Activated CD4-positive, alpha-beta T cell treated with anti-CD3 and anti-CD28 coated beads, Interleukin-2, amount 50 U/mL, for 24 hours (primary cell): ENCODE measurements around the gene ARHGEF12.

Experiments
- DNase-seq, 2 donors: peaks; one replicate each; pipeline ENCODE4 v3.0.0-alpha.2; 2020; ENCODE audit warnings: low read depth in 1 of 2, low spot score in 1 of 2

The ARHGEF12 gene

DNA sequence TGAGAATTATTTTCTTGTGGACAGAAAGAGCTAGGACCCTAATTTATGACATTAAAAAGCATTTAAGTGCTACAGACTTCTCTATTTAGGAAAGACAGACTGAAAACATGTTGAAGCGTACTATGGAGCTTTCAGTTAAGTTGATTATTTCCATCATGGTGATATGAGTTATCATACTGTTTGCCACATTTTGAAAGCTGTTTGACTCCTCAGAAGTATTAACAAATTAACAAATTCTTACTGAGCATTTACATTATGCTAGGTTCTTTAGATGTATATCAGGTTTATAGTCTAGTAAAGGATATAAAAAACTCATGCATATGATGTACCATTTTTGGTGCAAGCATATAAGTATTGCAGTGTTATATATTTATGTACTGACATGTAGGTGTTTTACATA, 50.1 kb downstream of the ARHGEF12 start:
- DNase-seq: no peak

DNA sequence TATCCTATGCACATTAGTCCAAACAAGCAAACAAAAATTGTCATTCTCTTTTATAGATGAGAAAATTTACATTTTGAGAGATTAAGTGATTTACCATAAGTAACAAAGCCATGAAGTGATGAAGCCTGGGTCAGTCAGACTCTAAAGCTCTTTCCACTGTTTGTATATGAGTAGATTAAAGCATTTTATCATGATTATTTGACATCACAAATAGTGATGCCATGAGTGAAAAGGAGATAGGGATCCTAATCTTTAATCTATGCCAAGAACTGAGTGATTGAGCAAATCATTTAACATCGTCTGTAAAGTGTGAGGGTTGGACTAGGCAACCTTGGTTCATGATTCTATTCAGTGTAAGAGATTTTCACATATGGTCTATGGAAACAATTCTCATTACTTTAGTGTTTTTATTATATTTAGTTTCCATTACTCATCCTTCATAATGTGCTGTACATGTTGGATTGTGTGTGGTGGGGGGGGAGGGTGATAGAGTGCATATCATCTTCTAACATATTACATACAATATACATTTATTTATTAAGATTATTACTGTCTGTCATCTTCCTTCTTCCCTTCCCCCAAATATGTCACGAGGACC, 50.7 kb downstream of the ARHGEF12 start:
- DNase-seq: no peak

DNA sequence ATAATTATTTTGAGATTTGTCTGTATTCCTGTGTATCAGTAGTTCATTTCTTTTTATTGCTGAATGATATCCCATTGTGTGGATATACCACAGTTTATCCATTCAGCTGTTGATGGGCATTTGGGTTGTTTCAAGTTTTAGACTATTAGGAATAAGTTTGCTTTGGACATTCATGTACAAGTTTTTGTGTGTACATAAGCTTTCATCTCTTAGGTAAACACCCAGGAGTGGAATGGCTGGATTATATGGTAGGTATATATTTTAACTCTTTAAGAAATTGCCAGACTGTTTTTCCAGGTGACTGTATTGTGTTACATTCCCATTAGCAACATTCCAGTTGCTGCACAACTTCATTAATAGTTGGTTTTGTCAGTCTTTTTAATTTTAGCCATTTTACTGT, 52.0 kb downstream of the ARHGEF12 start:
- DNase-seq: no peak

DNA sequence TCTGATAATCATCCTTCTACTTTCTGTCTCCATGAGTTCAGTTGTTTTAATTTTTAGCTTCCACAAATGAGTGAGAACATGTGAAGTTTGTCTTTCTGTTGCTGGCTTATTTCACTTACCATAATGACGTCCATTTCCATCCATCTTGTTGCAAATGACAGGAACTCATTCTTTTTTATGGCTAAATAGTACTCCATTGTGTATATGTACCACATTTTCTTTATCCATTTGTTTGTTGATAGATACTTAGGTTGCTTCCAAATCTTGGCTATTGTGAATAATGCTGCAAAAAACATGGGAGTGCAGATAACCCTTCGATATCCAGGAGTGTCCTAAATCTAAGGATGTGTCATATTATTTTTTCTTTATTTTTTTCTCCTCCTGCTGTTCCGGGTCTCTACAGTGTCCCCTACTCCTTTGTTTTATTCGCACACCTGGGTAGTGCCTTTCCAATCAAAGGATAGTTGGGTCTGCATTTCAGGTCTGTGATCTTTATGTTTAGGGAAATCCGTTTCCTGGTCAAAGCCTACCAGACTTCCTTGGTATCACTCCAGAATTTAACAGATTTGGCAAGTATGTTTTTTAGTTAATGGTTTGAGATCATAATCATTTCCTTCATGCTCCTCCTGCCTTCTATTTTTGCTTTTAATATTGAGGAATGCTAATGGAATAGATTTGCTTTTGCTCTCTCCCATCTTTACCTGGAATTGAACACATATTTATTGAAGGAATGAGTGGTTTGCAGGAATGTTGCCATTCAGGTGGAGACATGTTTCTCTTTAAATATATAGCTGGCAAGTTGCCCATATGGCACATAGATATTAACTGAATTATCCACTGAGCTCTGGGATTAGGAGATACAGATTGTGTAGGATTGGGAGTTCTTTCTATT, 53.7 kb downstream of the ARHGEF12 start:
- DNase-seq: no peak

DNA sequence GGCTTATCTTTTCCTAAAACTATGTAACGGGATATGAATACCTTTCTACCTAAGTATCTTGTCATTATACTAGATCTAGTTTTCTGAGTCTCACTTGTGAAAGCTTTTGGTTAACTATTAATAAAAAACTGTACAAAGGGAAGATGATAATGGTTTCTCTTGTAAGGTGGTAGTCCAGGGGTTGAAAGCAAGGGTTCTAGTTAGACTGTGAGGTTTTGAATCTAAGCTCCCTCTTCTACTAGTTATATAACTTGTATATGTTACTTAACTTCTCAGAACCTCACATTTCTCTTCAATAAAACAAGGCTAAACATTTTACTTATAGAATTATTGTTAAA, 54.3 kb downstream of the ARHGEF12 start:
- DNase-seq: no peak

DNA sequence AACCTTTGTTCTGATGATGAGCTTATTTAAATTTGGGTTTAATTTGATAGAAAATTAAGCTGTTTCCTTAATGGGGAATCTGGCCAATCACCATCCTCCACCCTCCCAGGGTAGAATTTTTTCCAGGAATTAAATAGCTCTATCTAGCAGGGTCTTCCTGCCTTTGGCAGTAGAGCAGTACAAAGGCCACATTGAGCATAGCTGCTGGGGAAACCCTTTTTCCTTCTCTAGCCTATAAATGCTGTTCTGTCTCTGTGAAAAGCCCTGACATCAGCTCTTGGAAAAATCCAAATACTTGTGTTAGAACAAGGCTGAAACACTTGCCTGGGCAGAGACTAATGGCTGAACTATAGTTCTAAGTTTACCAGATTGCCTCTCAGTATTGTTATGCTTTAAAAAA, 55.1 kb downstream of the ARHGEF12 start:
- DNase-seq: no peak

DNA sequence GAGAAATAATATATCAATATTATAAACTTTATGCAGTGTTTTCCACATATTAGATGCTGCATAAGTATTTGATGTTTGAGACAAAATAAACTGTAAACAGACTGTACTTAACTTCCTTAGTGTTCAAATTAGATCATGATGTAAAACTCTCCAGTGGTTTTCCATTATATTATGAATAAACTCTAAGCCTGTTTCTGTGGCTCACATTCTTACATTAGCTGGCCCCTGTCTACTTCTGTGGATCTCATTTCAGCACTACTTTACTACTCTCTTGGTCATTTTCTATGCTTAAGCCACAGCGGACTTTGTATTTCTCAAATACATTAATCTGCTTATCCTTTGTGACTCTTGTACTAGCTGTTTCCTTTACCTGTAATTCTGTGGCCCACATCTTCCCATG, 55.6 kb downstream of the ARHGEF12 start:
- no peak for DNase-seq

DNA sequence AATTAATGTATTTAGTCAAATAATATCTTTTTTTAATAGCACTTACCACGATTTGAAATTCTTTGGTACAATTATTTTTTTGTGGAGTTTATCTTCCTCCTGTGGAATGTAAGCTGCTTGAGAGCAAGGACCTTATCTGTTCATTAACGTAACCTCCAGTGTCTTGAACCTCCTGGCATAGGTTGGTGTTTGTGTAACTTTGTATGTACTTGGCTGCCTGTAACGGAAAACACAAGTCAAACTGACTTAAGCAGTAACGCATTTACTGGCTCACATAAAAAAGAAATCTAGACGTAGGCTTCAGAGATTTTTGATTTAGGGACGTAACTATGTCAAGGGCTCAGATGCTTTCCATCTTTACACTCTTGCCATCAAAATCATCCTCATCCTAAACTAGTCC, 56.1 kb downstream of the ARHGEF12 start:
- DNase-seq: no peak

DNA sequence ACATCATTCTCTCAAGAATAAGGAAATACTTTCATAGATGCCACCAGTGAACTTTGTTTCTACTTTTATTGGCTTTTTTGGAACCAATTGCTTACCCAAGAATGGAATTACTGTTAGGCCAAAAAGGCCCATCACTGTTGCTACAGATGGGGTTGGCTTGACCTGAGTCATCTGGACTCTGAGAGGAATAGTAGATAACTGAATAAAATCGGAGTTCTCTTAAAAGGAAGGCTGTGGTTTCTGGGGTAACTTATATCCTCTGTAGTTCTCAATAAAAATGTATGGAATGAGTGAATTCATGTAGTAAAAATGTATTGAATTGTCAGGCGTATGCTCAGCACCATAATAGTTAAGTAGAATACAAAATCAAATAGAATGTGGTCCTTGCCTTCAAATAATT, 56.6 kb downstream of the ARHGEF12 start:
- no peak for DNase-seq

DNA sequence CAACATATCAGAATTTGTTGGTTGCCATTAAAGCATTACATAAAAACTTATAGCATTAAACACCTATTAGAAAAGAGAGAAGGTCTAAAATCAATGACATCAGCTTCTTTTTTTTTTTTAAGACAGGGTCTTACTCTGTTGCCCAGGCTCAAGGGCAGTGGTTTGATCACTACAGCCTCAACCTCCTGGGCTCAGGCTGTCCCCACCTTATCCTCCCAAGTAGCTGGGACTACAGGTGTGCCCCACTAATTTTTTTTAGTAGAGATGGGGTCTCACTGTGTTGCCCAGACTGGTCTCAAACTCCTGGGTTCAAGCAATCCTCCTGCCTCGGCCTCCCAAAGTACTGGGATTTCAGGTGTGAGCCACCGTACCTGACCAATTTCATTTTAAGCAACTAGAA, 57.9 kb downstream of the ARHGEF12 start:
- DNase-seq: no peak

DNA sequence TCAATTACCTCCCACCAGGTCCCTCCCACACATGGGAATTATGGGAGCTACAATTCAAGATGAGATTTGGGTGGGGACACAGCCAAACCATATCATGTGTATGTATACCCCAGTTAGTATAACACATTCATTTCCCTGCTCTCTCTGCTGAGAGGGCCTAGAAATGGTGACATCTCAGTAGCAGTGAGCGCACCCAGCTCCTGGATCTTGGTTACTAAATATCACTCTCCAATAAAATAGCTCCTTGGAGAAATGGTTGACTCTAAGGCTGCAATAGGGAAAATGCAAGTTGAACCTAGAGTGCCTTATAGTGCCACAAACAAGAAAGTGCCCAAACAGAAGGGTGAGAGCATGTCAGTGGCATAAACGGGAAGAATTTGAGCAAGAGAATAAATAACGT, 59.6 kb downstream of the ARHGEF12 start:
- DNase-seq: no peak

DNA sequence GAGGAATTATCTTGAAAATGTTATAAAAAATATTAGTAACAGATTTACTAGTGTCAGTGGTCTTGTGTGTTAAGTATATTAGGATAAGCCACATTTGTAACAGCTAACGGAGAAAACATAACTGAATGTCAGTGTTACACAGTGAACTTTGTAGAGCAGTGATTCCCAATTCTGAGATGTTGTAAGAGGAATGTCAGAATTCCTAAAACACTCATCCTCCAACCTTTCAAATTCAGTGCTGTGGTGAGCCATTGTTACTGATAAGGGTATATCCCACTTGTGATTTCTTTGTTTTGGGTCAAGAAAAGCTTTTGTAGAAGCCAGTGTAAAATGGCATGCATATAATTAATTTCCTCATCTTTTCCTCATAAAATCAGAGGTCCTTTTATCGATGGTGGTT, 61.9 kb downstream of the ARHGEF12 start:
- DNase-seq: no peak

DNA sequence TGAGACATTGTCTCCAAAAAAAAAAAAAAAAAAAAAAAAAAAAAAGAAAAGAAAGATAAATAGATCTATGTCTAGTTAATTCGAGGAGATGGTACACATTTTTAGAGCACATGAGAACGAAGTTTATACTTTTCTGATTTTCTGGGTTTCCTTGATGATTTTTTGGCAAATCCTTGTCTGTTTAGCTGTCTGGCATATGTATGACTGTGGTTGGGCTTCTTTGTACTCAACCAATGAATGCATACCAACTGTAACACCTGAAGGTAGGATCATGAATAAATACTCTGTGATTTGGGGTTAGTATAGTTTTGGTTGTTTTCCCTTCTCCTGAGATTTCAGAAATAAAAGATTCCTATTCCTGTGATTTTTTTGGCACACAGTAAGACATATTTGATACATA, 63.1 kb downstream of the ARHGEF12 start:
- DNase-seq: no peak

DNA sequence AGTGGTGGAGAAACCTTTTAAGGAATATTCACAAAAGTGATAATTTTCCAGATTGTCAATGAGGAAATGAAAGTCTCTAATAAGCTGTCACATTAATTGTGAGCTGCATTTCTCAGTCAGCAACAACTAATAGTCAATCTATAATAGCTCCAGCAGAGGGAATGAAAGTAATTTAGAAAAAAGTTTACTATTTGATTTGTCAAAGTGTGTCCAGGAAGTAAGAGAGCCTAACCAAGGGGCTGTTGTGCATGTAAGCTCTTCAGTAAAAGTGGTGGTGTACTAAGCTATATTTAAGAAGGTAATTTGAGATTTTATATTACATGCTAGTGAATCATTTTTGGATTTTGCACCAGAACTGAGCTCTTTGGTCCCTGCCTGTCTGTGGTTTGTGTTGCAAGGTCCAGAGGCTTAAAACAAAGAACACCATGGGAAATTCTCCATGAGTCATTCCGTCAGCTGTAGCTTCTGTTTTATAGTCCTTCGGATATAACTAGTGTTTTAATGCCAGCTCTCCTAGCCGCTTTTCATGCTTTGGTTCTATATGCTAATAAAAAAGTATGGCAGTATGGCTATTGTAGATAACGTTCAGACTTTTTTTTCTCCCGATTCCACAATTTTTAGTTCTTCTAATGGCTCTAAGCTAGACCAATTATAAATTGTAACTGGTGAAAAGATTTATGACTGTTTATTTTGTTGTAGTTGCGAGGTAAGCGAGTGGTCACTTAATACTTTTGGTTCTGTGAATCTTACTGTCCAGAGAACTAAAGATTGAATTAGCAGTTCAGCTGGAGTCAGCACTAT, 64.6 kb downstream of the ARHGEF12 start:
- no peak for DNase-seq

DNA sequence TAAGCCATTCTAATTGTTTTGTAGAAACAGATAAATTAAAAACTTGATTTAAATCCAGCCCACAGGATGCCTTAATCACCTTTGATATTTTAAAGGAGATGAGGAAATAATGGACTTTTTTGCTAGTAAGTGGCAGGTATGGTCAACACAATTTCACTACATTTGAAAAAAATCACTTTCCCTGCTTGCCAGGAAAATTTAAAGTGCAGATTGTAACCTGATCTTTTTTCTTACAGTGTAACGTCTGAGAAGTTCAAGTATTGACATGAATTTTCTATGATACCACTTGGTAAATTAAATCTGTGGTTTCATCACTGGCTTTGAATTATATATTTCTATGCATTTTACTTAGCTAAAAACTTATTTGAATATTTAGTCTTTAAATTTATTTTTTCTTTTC, 65.3 kb downstream of the ARHGEF12 start:
- DNase-seq: no peak

DNA sequence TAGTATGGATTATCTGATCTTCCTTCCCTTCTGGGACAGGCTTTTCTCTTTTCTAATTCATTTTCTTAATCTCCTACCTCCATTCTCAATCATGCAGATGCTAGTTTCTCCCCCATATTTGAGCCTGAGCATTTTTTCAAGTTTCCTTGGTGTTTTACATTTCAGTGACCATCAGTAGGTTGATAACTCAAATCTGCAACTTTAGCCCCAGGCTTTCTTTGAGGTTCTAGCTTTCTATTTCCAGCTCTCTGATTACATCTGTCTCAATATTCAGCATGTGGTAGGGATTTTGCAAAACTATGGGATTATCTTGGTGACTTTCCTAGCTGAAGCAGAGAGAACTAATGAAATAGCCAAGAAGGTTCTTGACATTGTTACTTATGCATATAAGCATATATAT, 67.8 kb downstream of the ARHGEF12 start:
- no peak for DNase-seq

DNA sequence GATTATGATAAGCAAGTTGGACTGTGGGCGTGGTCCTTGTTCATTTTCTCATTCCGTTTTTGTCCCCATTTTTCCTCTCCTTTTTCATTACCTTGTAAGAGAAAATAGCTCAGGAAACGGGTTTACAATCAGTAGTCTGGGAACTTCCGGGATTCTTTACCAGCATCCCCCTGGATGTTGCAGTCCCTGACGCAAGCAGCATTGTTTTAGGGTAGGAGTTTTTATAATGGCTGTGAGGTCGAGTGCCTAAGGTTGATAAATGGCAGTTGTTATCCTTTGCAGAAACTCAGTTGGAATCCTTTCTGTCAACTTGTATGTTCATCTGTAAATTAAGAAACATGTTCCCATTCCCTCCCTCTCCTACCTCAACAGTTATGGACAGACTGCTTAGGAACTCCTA, 68.3 kb downstream of the ARHGEF12 start:
- no peak for DNase-seq

DNA sequence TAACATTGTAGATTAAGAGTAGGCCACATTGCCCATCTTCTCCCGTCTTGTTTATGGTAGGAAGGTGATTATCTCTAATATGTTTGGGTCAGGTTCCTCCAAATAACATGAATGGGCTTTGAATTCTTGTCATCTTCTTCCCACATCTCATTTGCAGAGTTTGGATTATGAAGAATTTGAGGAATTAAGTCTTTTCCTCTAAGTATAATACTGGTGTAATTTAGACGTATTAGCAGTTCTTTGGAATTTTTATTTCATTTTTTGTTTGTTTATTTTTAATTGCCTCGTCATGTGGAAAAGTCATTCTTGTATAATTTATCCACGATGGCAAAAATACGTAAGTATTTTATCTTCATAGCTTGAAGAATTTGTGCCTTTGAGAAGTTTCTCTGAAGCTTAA, 73.4 kb downstream of the ARHGEF12 start:
- no peak for DNase-seq

DNA sequence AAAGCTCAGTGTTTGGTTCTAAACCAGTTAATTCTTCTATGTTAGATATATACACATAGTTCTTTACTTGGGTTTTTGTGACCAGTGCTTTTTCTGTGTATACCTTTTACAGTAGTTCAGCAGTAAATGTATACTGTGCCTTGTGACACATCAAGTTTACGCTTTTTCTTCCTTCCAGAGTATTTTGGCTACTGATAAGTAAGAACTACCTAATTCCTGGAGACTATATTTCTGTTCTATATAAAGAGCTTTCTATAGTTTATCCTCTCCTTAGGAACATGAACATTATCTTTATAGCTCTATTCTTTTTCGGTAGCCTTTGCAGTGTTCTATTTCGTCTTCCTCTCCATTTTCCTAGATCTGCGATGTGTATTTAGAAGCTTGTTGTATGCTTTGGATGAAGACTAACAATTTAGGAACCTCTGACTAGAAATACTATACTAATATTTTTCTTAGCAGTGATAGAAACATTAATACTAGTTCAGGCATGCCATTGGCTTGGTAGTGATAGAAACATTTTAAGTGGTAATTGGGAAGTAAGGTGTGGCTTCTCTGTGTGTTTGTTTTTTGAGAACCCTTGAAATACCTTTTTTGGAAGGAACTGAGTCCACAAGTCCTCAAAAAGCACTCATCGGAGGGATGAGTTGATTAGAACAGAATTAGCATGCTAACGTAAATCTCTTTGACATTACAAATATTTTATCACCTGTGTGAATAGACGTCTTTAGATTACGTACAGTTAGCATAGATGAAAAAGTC, 74.6 kb downstream of the ARHGEF12 start:
- no peak for DNase-seq

DNA sequence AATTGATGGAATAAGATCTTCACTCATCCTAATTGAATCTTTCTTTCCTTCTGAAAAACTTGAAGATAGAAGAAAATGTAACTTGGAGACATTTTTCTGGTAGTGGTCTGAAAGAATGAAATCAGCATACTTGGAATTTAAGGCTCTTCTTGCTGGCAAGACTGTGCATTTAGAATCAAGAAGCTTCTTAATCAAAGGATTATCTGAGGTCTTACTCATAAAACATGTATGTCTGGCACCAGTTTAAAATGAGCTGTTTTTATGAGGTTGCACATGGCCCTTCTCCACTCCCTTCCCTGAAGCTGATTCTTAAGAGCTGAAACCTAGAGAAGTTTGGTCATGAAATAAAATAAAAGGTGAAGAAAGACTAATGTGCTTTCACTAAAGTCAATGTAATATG, 77.3 kb downstream of the ARHGEF12 start:
- DNase-seq: no peak

DNA sequence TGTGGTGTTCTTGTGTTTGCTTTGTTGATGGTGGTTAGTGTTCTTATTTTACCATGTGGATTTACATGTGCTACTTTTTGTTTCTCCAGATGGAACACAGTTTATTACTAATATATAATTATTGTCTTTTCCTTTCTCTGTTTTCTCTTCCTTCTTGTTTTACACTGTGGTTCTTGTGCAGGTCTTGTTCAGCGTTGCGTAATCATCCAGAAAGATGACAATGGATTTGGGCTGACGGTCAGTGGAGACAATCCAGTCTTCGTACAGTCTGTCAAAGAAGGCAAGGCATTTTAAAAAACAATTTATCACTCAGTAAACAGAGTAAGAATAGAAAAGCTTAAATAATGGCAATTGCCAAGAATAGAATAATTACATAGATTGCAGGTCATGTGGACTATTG, 84.4 kb downstream of the ARHGEF12 start:
- DNase-seq: no peak
